Chondrocyte (in vitro differentiated cells): ENCODE data around the gene ATRIP. TPM values are rescaled to one million over a fixed set of nuclear protein-coding genes. Genes with fewer than 3 reads are reported as not detected.

ENCODE experiments used
- DNase-seq: peaks from one replicate; pipeline ENCODE4 v3.0.0; 2021; ENCODE audit warnings: mixed read lengths, low spot score
- H3K27ac Mint-ChIP-seq: one replicate; pipeline ENCODE4 v1.8.0; 2021; ENCODE audit warnings: mild to moderate bottlenecking, moderate library complexity, mixed read lengths; ENCODE audit not compliant: unreplicated experiment
- H3K27me3 Mint-ChIP-seq: 2 replicates; pipeline ENCODE4 v1.8.0; 2021; ENCODE audit warnings: low read depth, mixed read lengths
- H3K36me3 Mint-ChIP-seq: 2 replicates; pipeline ENCODE4 v1.8.0; 2021; ENCODE audit warnings: low read depth, mixed read lengths
- H3K4me1 Mint-ChIP-seq: 2 replicates; pipeline ENCODE4 v1.8.0; 2021; ENCODE audit warnings: low read depth, mild to moderate bottlenecking, mixed read lengths
- H3K4me3 Mint-ChIP-seq: one replicate; pipeline ENCODE4 v1.8.0; 2021; ENCODE audit warnings: mild to moderate bottlenecking, moderate library complexity, mixed read lengths; ENCODE audit not compliant: unreplicated experiment
- H3K9me3 Mint-ChIP-seq: 2 replicates; pipeline ENCODE4 v1.8.0; 2021; ENCODE audit warnings: low read depth, mixed read lengths
- CTCF ChIP-seq: fragments of 200-600 bp; sonication (generic); IDR thresholded peaks from 2 replicates; pipeline ENCODE4 v1.5.0; 2021; ENCODE audit warnings: antibody characterized with exemption, mild to moderate bottlenecking, moderate library complexity
- total RNA-seq: library from RNA; stranded (reverse); gene quantifications from 3 replicates; pipeline ENCODE4 v1.2.1, GENCODE V29; 2021

Gene ATRIP
- total RNA-seq, 1 donor from 2014 or later, result 8.7 TPM

- DNase-seq, result no peak
- Mint-ChIP-seq H3K36me3 (peaks cover 6% of the 10 kb centered on the region), H3K27ac (peak overlapping the region; percentile 80), H3K4me1 (peaks cover 75% of the 10 kb centered on the region), H3K4me3 (peak overlapping the region; percentile 78), H3K9me3 (no peaks in the 10 kb centered on the region), H3K27me3 (no peaks in the 10 kb centered on the region)
- no peak for TF ChIP-seq CTCF
Observed at GRCh38 chr3:48426944-48427629, 19.4 kb upstream of the ATRIP start.

GRCh38 chr3:48427630-48427962 lies 18.9 kb upstream of the ATRIP start:
- Mint-ChIP-seq H3K4me1 (peaks cover 80% of the 10 kb centered on the region), H3K27me3 (no peaks in the 10 kb centered on the region), H3K36me3 (peaks cover 6% of the 10 kb centered on the region), H3K9me3 (no peaks in the 10 kb centered on the region), H3K27ac (peak overlapping the region; percentile 80), H3K4me3 (peak overlapping the region; percentile 78)
- DNase-seq, result peak; percentile 68
- TF ChIP-seq CTCF, result no peak

GRCh38 chr3:48428088-48428571 lies 18.4 kb upstream of the ATRIP start:
- Mint-ChIP-seq H3K27ac (peak overlapping the region; percentile 80), H3K27me3 (no peaks in the 10 kb centered on the region), H3K4me3 (peak overlapping the region; percentile 78), H3K4me1 (peaks cover 80% of the 10 kb centered on the region), H3K36me3 (peaks cover 4% of the 10 kb centered on the region), H3K9me3 (no peaks in the 10 kb centered on the region)
- DNase-seq, result no peak
- TF ChIP-seq CTCF, result no peak

- DNase-seq, result peak; percentile 70
- Mint-ChIP-seq H3K27me3 (no peaks in the 10 kb centered on the region), H3K4me3 (peak overlapping the region; percentile 78), H3K27ac (peak overlapping the region; percentile 80), H3K36me3 (peaks cover 3% of the 10 kb centered on the region), H3K4me1 (peaks cover 82% of the 10 kb centered on the region), H3K9me3 (no peaks in the 10 kb centered on the region)
- no peak for TF ChIP-seq CTCF
Observed at GRCh38 chr3:48428572-48429316, 17.8 kb upstream of the ATRIP start.

- peaks cover 86% of the 10 kb centered on the region for H3K4me1 Mint-ChIP-seq
- no peak for TF ChIP-seq CTCF
- peak overlapping the region; percentile 74 for H3K4me3 Mint-ChIP-seq
- peaks cover 3% of the 10 kb centered on the region for H3K36me3 Mint-ChIP-seq
- no peak for DNase-seq
- no peaks in the 10 kb centered on the region for H3K9me3 Mint-ChIP-seq
- H3K27ac Mint-ChIP-seq, result peak overlapping the region; percentile 81
- H3K27me3 Mint-ChIP-seq, result no peaks in the 10 kb centered on the region
Observed at GRCh38 chr3:48429317-48429959, 17.1 kb upstream of the ATRIP start.
